HK-2 (cell line): ENCODE measurements around the gene FAM227B.
"Not testable (repeated sequence)": the region's sequence is repeated elsewhere in the genome, so short reads cannot be mapped to it uniquely, and the experiment has no call there.

Experiments used
- DNase-seq: peaks from one replicate; pipeline ENCODE4 v3.0.0-alpha.2; 2018; ENCODE audit not compliant: unreplicated experiment

The FAM227B gene

DNA sequence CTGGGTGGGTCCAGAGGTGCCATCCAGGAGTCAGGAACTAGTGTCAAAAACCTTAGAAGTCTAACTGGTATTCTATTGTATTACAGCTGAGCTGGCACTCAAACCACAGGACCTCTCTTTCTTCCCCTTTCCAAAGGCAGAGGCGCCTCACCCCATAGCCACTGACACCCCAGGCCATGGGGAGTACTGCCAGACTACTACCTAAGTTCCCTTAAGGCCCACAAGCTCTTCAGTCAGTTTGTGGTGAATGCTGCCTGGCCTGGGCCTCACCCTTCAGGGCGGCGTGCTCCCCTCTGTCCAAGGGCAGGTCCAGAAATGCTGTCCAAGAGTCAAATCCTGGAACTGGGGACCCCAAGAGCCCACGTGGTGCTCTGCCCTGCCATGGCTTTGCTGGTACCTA, 240.6 kb downstream of the FAM227B start:
- DNase-seq, result no peak

DNA sequence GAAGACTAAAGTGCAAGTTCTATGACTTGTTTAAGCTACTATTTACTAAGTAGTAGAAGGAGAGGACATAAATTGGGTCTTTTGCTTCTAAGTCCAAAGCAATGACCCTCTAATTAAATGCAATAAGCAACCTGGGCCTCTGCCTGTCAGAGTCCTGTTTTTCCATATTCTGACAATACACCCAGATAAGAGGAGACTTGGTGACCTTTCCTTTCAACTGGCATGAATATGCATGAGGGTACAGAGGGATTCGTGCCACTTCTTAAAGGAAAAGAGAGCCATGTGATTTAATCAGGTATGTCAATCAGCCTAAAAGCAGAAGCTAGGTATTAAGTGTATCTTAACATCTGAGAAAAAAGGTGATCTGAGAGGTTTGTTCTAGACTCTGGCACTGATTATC, 248.3 kb downstream of the FAM227B start:
- no peak for DNase-seq

GRCh38 chr15:49370782-49371181, 249.8 kb downstream of the FAM227B start:
- DNase-seq, result no peak

DNA sequence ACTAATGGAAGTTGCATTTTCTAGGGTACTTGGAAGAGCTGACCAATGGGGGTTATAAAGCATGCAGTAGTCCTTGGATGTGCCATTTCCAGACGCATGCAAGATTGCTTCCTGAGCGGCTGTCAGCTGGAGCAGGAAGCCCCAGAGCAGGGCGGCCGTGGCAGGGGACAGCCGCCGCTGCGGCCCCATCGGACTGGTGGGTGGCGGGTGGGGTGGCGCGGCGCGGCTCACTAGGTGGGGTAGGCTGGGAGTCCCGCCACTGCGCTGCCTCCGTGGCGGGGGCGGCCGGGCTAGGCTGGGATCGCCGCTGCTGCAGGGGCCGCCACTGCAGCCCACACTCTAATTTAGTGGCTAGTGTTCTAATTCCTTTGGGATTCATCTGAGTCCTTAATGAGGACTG, 254.1 kb downstream of the FAM227B start:
- DNase-seq, result no peak

DNA sequence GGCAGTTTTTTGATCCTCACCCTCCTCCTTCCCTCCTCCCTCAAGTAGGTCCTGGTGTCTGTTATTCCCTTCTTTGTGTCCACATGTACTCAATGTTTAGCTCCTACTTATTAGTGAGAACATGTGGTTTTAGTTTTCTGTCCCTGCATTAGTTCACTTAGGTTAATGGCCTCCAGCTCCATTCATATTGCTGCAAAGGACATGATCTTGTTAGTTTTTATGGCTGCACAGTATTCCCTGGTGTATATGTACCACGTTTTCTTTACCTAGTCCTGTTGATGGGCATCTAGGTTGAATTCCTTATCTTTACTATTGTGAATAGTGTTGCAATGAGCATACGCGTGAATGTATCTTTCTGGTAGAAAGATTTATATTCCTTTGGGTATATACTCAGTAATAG, 259.2 kb downstream of the FAM227B start:
- DNase-seq, result no peak

GRCh38 chr15:49354439-49354838, 266.2 kb downstream of the FAM227B start:
- DNase-seq, result not testable (repeated sequence)

- DNase-seq, result no peak
Observed at GRCh38 chr15:49343546-49343945, 277.1 kb downstream of the FAM227B start.

DNA sequence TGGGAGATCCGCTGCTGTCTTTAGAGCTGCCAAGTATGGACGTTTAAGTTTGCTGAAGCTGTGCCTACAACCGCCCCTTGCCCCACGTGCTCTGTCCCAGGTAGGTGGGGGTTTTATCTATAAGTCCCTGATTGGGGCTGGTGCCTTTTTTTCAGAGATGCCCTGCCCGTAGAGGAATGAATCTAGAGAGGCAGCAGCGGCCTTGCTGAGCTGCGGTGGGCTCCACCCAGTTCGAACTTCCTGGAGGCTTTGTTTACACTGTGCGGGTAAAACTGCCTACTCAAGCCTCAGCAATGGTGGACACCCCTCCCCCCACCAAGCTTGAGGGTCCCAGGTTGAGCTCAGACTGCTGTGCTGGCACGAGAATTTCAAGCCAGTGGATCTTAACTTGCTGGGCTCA, 281.0 kb downstream of the FAM227B start:
- DNase-seq, result no peak

- no peak for DNase-seq
Observed at GRCh38 chr15:49331951-49332350, 288.7 kb downstream of the FAM227B start.

DNA sequence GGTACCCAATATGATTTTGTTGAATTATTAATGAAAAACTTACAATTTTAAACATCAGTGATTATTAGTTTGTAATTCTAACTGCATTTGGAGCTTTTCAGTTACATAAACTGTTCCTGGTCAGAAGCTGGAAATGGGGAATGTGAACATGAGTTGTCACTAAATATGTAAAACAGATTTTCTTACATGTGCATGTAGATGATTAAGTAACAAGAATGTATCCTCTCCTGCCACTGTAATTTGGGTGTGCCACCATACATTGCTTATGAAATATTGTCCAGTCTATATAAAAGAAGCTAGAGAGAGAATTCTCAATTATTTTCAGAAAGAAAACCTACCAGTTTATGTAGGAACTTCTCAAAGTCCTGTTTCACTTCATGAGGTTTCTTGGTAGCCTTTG, 289.2 kb downstream of the FAM227B start:
- DNase-seq, result no peak

- DNase-seq, result no peak
Observed at GRCh38 chr15:49330166-49330565, 290.5 kb downstream of the FAM227B start.

GRCh38 chr15:49328941-49329340, 291.7 kb downstream of the FAM227B start:
- no peak for DNase-seq

- no peak for DNase-seq
Observed at GRCh38 chr15:49327927-49328326, 292.7 kb downstream of the FAM227B start.

- no peak for DNase-seq
Observed at GRCh38 chr15:49323207-49323606, 297.4 kb downstream of the FAM227B start.

GRCh38 chr15:49320351-49320750, 300.3 kb downstream of the FAM227B start:
- DNase-seq, result no peak

DNA sequence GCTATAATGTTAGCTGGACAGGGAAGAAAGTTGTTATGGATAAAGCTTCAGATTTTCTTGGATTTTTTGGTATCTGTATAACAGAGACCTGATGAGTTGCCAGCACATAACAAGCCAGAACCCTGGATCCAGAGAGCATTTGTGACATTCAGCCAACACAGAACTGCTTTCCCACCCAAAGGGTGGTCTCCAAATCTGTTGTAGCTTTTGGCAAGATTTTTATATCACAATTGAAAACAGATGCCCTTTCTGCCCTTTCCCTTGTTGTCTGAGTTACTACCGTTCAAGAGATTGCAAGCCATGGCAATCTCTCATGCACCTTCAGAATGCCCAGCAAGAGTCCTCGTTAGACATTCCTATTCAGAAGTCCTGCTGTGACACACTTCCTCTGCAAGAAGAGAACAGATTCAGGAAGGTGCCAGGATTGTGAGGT, 305.2 kb downstream of the FAM227B start:
- DNase-seq, result no peak

DNA sequence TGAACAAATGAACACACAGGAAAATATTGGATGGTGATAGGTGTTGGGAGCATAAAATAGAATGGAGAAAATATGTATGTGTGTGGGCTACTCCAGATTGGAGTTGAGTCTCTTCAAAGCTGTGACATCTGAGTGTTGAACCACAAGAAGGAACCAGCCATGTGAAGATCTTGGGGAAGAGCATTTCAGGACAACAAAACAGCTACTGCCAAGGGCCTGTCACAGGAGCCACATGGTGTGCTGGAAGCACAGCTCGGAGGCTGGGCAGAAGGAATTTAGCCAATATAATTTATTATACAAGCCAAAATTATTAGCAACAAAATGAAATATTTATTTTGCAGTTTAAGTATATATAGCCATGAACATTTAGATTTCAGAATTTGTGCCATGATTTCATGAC, 305.9 kb downstream of the FAM227B start:
- no peak for DNase-seq

- no peak for DNase-seq
Observed at GRCh38 chr15:49313650-49314049, 307.0 kb downstream of the FAM227B start.

GRCh38 chr15:49309889-49310288, 310.7 kb downstream of the FAM227B start:
- no peak for DNase-seq

DNA sequence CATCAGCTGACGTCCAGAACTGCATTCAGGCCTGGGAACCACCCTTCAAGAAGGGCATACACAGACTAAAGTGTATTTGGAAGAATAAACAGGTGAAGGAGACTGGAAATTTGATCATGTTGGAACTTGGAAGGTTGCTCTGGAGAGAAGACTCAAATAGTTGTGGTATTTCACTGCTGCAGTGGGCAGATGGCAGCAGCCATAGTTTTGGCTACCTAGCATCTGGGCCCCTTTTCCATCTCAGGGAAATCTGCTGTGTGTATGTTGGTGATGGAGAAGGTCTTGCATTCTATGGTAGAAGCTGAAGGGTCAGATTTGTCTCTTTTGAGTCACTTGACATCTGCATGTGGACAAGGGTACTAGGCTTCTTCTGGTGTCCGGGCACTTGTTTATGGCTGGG, 311.9 kb downstream of the FAM227B start:
- no peak for DNase-seq

DNA sequence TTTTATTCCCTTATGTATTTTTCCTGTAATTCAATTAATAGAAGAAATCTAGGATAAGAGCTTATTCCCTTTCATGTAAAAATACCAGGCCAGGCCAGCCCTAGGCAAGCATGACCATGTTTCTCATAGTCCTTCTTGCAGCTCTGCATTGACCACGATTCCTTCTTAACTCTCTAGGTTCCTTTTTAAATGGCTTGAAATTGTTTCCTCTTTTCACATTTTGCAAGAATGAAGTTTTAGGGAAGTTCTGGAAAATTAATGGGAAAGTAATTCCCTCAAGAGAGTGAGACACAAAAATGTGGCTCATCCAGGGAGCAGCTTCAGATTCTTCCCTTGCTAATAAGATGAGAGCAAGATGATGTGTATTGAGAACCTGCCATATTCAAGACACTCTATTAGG, 314.1 kb downstream of the FAM227B start:
- no peak for DNase-seq

DNA sequence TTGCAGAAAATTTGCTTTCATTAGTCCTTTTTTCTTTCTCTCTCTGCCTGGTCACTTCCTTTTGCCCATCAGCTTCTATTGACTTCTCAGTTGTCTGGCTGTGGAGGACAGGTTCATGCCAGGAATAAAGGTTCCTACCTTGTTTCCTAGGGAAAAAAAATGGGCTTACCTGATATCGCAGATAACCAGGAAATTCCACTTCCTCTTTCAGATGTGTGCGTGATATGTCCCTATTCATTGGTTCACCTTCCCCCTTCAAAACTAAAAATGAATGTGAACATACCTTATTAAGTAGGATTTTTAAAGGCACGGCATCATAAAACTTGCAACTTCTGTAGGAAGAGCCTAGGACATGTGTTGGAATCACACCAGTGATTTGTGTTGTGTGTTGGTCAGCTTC, 317.6 kb downstream of the FAM227B start:
- no peak for DNase-seq

DNA sequence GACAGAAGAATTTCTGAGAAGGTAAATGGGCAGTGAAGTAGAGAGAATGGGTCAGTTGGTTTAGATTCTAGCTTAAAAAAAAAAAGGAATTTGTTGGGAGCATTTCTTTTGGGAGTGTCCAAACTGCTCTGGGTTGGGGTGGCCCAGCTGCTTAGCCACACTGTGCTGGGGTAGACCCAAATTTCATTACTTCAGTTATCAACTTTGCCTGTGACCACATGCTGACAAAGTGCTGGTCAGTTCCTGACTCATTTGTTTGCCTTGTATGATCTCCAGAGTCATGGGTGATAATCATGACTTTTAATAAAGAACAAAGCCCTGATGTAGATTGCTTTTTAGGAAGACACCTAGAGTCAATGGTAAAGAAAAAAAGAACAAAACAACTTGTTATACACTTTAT, 319.1 kb downstream of the FAM227B start:
- no peak for DNase-seq

DNA sequence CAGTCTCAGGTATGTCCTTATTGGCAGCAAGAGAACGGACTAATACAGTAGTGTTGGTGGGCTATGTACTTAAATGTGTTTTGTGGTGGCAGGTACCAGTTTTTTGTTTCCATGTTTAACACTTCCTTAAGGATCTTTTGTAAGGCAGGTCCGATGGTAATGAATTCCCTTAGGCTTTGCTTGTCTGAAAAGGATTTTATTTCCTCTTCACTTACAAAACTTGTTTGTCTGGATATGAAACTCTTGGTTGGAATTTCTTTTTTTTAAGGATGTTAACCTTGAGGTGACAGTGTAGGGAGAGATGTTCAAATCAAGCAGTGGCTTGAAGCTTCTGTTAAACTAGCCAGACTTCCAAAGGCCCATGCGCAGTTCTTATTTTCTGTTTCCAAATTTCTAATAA, 319.8 kb downstream of the FAM227B start:
- no peak for DNase-seq

DNA sequence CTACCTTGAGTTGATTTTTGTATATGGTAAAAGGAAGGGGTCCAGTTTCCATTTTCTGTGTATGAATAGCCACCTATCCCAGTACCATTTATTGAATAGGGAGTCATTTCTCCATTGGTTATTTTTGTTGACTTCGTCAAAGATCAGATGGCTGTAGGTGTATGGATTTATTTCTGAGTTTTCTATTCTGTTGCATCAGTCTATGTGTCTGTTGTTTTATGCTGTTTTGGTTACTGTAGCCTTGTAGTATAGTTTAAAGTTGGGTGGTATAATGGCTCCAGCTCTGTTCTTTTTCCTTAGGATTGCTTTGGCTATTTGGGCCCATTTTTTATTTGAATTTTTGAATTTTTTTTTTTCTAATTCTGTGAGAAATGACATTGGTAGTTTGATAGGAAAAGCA, 323.0 kb downstream of the FAM227B start:
- no peak for DNase-seq
